GM12872 (cell line): Measurements from ENCODE around the gene CARD6.

Source experiments
- TF ChIP-seq, protein P1 (sequence below): IDR thresholded peaks from 3 replicates; pipeline ENCODE4 v1.5.1; 2011; ENCODE audit warnings: low read depth, mild to moderate bottlenecking, low read length, moderate library complexity; ENCODE audit not compliant: insufficient read depth

Gene CARD6

GRCh38 chr5:40834391-40834848 lies 6.7 kb upstream of the CARD6 start:
- TF ChIP-seq, protein P1, sequence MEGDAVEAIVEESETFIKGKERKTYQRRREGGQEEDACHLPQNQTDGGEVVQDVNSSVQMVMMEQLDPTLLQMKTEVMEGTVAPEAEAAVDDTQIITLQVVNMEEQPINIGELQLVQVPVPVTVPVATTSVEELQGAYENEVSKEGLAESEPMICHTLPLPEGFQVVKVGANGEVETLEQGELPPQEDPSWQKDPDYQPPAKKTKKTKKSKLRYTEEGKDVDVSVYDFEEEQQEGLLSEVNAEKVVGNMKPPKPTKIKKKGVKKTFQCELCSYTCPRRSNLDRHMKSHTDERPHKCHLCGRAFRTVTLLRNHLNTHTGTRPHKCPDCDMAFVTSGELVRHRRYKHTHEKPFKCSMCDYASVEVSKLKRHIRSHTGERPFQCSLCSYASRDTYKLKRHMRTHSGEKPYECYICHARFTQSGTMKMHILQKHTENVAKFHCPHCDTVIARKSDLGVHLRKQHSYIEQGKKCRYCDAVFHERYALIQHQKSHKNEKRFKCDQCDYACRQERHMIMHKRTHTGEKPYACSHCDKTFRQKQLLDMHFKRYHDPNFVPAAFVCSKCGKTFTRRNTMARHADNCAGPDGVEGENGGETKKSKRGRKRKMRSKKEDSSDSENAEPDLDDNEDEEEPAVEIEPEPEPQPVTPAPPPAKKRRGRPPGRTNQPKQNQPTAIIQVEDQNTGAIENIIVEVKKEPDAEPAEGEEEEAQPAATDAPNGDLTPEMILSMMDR, result no peak

DNA sequence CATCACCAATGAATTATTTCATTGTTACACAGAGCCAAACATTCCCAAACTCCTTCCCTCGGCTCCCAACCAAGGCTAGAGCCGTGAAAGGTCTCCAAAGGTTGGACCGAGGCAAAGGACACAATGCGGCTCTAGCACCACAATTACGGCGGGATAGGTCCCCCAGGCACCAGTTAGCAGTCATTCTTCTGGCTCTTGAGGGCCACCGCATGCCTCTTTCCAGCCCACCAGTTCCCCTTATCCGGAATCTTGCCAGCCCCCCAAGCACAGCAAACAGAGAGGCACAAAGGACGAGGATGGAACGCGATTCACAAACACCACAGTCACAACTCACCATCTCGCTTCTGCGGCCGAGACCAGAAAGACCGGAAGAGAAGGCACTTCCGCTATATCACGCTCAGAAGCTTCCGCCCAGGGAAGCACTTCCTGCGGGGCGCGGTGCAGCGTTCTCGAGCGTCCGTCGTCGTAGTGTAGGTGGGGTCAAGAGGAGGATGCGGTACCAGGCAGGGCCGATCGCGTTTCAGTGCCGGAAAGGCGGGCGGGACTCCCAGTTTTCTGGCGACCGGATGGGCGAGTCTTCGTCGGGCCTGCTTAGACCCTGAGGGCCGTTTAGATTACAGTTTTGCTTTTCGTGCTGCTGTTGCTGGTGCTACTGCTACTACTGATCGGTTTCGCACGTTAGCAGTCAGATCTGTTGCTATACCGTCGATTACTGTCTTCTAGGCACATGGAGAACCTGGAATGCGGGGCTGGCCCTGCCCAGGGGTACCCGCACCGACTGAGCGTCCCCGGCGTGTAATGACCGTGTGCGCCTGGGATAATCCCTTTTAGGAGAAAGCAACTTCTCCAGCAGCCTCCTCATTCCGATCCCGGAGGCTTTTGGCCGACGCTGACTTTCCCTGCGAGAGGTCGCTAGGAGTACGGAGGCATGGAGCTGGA lies 6.0 kb upstream of the CARD6 start, which contains the start of gene RPL37:
TSS of gene RPL37 (minus strand) at position 374 of the 939 bp plus-strand sequence. CDS start at position 337, 37 bp downstream.
- TF ChIP-seq, protein P1, result no peak

GRCh38 chr5:40838086-40838485 lies 3.1 kb upstream of the CARD6 start:
- TF ChIP-seq, protein P1, result no peak

DNA sequence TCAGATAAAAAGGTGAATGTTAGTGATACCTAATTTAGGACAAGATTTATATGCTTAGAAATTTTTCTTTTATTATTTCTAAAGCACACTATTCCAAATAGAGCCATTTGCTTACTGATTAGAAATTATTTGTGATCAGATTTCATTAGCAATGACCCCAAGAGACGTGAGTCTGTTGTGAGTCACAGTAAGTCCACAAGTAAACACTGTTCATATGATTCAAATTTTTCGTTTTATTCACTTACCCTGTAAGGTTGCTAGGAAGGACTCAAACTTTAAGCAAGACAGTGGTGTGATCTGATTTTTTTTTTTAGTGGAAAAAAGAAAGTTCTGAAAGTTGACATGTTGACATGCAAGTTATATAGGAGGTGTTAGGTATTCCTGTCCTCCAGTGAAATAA lies 1.2 kb downstream of the CARD6 start:
- TF ChIP-seq, protein P1, result no peak

GRCh38 chr5:40844565-40844964 lies 3.4 kb downstream of the CARD6 start:
- TF ChIP-seq, protein P1, result no peak

GRCh38 chr5:40846371-40846770 lies 5.2 kb downstream of the CARD6 start:
- TF ChIP-seq, protein P1, result no peak

GRCh38 chr5:40847525-40847924 lies 6.4 kb downstream of the CARD6 start:
- TF ChIP-seq, protein P1, result no peak
